ENCODE data around the gene ZNF140.

The ZNF140 gene

DNA sequence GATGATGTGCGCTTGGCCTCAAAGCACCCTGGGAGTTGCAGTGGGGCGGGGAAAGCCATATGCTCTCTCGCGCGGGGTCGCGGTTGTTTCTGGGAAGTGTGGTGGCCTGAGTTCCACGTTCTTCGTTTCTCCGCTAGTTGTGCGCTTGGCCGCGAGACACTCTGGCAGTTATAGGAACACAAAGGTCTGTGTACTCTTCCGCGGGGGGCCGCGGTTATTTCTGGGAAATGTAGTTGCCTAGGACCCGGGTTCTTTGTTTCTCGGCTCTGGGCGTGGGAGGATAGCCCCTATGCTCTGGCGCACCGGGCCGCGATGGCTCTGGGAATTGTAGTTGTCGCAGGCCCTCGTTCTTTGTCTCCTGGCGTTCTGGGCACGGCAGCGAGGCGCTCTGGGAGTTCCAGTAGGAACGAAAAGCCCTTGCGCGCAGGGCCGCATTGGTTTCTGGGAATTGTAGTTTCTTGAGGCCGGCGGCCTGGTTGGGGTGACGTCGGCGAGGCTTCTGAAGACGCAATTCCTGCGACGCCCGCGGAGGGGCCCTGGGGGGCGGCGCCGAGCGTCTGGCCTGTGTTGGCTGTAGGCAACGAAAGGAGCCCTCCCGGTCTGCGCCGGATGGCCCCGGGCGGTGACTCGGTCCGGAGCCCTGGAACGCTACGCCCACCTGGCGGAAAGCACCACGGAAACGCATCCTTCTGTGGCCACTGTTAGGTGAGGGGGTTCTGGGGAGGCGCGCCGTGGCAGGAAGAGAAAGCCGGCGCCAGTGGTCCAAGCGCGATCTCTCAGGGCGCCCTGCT, at the start of gene ZNF140:
ZNF140 (plus strand) TSS at position 556 of the 791 bp plus-strand sequence. CDS start 398 bp downstream, outside the sequence.
- CTCF ChIA-PET: interaction anchor here (0.7 to 1.0 kb wide), 3 partner anchors 43 to 101 kb away, joined by 3 to 5 read pairs (median 3); partner anchors contain the start of gene ZNF268
- peak; percentile 90 for DNase-seq (ENCODE audit: extremely low spot score)
- POLR2A ChIA-PET: interaction anchor here (1.0 to 1.1 kb wide), 2 partner anchors 50 to 94 kb away, joined by 3 to 4 read pairs; partner anchors contain the start of genes ZNF10, ZNF26 and ZNF891
- TF ChIP-seq, protein P1, sequence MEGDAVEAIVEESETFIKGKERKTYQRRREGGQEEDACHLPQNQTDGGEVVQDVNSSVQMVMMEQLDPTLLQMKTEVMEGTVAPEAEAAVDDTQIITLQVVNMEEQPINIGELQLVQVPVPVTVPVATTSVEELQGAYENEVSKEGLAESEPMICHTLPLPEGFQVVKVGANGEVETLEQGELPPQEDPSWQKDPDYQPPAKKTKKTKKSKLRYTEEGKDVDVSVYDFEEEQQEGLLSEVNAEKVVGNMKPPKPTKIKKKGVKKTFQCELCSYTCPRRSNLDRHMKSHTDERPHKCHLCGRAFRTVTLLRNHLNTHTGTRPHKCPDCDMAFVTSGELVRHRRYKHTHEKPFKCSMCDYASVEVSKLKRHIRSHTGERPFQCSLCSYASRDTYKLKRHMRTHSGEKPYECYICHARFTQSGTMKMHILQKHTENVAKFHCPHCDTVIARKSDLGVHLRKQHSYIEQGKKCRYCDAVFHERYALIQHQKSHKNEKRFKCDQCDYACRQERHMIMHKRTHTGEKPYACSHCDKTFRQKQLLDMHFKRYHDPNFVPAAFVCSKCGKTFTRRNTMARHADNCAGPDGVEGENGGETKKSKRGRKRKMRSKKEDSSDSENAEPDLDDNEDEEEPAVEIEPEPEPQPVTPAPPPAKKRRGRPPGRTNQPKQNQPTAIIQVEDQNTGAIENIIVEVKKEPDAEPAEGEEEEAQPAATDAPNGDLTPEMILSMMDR (IDR thresholded peaks at IDR 0.05; ENCODE audit: control extremely low read depth, extremely low read depth, low read depth, missing control alignments): no peak

DNA sequence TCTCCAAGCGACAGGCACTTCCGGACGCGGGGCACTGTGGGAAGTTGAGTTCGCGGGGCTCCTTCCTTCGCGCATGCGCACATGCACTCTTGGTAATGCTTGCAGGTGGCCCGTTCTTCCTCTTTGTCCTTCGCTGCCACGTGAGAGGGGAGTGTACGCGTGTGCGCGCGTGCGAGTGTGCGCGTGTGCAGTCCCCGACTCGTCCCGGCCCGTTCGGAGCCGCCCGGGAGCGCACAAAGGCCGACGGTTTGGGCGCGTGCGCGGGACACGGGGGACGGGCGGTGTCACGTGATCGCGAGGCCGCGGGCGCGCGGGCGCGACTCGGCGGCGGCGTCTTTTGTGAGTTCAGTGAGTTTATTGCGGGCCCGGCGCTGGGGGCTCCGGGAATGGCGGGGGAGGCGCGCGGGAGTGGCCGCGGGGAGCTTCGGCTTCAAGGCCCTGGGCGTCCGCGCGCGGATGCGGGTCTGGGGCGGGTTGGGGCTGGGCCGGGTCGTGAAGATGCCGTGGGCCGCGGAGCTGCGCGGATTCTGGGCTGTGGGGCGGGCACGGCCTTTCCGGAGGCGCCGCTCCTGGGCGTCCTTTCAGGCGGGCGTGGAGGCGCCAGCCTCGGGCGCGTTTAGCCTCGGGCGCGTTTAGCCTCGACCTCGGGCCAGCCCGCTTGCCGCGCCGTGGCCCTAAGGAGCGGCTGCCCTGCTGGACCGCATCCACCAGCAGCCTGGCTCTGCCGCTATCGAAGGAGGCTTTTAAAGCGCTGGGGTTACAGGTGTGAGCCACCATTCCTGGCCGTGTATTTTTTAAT, 43.3 kb upstream of the ZNF140 start, which contains the start of gene ZNF84:
ZNF84 (plus strand) TSS at position 303 of the 799 bp plus-strand sequence. CDS start 3,959 bp downstream, outside the sequence.
- CTCF ChIA-PET: interaction anchor here (0.7 kb wide), 1 partner anchor 43 kb away, joined by 3 read pairs; no protein-coding TSS in a partner anchor
- TF ChIP-seq, protein P1 (IDR thresholded peaks at IDR 0.05; ENCODE audit: control extremely low read depth, extremely low read depth, low read depth, missing control alignments): no peak

DNA sequence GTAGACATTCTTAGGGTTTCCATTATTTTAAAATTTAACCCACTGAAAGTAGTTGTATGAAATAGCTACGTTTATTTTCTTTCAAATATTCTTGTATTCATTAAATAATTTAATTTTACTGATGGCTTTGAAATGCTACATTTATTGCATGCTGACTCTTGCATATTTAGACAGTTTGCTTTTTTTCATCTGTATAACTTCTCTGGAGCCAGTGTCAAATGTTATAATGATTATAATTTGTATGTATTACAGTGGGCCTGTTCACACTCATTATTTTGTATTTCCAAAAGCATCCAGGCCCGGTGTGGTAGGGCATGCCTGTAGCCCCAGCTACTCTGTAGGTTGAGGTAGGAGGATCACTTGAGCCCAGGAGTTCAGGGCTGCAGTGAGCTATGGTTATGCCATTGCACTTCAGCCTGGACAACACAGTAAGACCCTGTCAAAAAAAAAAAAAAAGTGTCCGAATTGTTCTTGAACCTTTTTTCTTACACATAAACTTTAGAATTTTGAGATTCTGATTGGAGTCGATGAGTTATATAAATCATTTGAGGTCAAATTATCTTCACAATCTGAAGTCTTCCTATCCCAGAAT, 42.5 kb upstream of the ZNF140 start:
- ChIA-PET CTCF (interaction anchor here (0.7 kb wide), 1 partner anchor 42 kb away, joined by 3 read pairs; no protein-coding TSS in a partner anchor), POLR2A (interaction anchor here (1.0 to 1.1 kb wide), 2 partner anchors 8 to 144 kb away, joined by 3 to 5 read pairs; no protein-coding TSS in a partner anchor)
- no peak for DNase-seq (ENCODE audit: extremely low spot score)
- TF ChIP-seq, protein P1 (IDR thresholded peaks at IDR 0.05; ENCODE audit: control extremely low read depth, extremely low read depth, low read depth, missing control alignments): no peak

More for the DNA sequence above, 43.3 kb upstream of the ZNF140 start, which contains the start of gene ZNF84:
- DNase-seq (ENCODE audit: extremely low spot score): peak; percentile 95
- POLR2A ChIA-PET: interaction anchor here (1.1 kb wide), 1 partner anchor 145 kb away, joined by 5 read pairs; no protein-coding TSS in a partner anchor

DNA sequence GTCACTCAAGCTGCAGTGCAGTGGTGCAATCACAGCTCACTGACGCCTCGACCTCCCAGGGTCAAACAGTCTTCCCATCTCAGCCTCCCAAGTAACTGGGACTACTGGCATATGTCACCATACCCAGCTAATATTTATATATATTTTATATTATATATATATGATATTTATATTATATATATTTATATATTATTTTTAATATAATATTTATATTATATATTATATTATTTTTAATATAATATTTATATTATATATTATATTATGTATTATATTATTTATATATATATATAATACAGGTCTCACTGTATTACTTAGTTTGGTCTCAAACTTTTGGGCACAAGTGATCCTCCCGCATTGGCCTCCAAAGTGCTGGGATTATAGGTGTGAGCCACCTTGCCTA, 34.0 kb upstream of the ZNF140 start:
- ChIA-PET CTCF (no interaction called here), POLR2A (interaction anchor here (0.6 kb wide), 1 partner anchor 8 kb away, joined by 3 read pairs; no protein-coding TSS in a partner anchor)
- TF ChIP-seq, protein P1 (IDR thresholded peaks at IDR 0.05; ENCODE audit: control extremely low read depth, extremely low read depth, low read depth, missing control alignments): no peak
- DNase-seq (ENCODE audit: extremely low spot score): no peak

DNA sequence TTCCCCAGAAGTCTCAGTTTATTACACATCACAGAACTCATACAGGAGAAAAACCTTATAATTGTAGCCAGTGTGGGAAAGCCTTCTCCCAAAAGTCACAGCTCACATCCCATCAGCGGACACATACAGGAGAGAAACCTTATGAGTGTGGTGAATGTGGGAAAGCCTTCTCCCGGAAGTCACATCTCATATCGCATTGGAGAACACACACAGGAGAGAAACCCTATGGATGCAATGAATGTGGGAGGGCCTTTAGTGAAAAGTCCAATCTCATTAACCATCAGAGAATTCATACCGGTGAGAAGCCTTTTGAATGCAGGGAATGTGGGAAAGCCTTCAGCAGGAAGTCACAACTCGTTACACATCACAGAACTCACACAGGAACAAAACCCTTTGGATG, 23.3 kb upstream of the ZNF140 start:
- TF ChIP-seq, protein P1 (IDR thresholded peaks at IDR 0.05; ENCODE audit: control extremely low read depth, extremely low read depth, low read depth, missing control alignments): no peak
- POLR2A ChIA-PET: no interaction called here
- CTCF ChIA-PET: interaction anchor here (1.2 to 1.4 kb wide), 4 partner anchors 12 to 102 kb away, joined by 3 to 4 read pairs (median 3); no protein-coding TSS in a partner anchor
- no peak for DNase-seq (ENCODE audit: extremely low spot score)
